GM19043 (cell line): ENCODE results near the gene ITGAV.
"Not testable (repeated sequence)": the region's sequence is repeated elsewhere in the genome, so short reads cannot be mapped to it uniquely, and the experiment has no call there.

Experiments
- ATAC-seq: cut with Tn5 transposase; IDR thresholded peaks from one replicate; pipeline ENCODE4 v1.9.1; 2021; ENCODE audit warnings: low read depth; ENCODE audit not compliant: unreplicated experiment

ITGAV gene

DNA sequence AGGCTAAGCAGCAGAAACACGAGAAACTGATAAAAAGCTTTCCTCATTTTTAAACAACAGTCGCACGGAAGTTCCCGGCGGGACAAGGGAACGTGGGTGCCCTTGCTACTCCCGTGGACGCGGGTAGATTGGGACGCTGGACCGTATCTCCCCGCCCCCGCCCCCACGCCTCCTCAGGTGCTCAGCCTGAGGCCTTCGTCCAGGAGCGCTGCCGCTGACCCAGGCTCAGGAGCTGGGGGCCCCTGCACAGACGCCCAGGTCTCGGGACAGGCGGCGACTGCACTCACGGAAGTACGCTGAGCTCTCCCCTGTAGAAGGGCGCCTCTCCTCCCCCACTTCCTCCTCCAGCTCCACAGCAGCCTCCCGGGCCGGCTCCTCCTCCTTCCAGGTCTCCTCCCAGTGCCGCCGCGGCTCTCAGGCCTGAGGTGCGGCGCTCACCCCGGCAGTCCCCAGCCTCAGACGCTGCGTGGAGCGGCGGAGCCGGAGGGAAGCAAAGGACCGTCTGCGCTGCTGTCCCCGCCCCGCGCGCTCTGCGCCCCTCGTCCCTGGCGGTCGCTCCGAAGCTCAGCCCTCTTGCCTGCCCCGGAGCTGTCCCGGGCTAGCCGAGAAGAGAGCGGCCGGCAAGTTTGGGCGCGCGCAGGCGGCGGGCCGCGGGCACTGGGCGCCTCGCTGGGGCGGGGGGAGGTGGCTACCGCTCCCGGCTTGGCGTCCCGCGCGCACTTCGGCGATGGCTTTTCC, at the start of gene ITGAV:
Gene ITGAV (plus strand): TSS at position 445 of the 738 bp plus-strand sequence. CDS start 283 bp downstream, at position 728.
- peak; percentile 91 for ATAC-seq

DNA sequence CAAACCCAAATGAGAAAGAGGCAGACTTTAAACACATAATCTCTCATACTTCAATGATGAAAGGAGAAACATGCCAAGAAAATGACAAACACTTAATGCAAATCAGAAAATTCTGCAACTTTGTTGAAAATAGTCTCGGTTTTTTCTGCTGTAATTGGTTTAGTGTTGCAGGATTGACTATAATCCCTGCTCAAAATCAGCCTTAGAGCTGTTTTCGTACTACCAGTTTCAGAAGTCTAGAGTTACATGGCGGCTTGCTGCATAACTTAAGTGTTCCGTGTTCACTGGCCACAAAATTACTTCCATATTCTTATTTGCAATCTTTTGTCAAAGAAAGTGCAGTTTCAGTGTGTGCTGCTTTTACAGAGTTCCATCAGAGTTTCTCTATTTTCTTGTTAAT, 48.9 kb upstream of the ITGAV start:
- no peak for ATAC-seq

DNA sequence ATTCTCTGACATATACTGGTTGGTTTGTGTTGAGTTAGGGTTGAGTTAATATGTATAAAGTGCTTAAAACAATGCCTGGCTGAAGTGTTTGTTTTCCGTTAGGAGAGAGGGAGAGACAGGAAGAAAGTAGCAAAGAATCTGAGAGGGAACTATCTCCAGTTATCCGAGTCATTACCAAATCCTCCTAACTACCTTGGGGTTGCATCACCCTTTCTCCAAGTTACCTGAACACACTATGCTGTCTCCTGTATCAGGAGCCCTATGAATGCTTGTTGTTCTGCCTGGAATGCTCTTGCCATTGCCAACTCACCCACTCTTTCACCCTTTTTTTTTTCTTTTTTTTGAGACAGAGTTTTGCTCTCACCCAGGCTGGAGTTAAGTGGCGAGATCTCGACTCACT, 47.9 kb upstream of the ITGAV start:
- ATAC-seq = no peak

DNA sequence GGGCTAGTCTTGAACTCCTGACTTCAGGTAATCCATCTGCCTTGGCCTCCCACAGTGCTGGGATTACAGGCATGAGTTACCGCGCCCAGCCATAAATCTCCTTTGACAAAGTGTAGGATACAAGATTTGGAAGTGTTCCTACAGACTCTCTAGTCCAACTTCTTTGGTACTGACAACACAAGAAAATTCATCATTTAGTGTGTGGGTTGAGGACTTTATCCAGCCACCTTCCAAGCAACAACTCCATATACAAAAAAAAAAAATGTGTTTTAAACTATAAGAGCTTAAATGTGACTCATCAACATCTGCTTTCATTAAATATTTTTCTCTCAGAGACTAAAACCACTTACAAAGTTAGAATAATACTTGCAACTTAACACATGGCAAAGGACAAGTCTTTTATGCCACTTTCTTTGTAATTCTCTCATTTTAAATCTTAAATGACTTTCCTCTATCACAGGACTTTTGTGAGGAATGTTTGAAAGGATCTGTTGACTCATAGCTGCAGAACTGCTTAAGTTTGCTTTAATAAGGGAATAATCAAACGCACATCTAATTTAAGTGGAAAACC, 46.2 kb upstream of the ITGAV start:
- ATAC-seq = no peak

DNA sequence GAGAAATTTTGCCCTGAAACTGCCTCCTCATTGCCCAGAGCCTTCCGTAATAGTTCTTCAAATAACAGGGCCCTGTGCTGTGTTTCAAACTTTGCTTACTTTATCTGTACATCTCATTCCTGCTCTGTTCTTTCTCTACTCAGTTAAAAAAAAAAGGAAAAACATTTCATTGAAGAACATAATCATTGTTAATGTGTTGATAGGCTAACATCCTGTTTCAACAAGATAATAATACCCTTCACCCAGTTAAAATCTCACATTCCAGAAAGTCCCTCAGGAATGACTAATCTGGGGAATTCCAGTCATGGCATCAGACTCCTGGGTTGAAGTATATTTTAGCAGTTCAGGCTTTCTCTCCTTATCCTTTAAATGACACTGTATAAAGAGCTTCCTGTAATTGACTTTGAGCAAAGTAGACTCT, 45.6 kb upstream of the ITGAV start:
- no peak for ATAC-seq

DNA sequence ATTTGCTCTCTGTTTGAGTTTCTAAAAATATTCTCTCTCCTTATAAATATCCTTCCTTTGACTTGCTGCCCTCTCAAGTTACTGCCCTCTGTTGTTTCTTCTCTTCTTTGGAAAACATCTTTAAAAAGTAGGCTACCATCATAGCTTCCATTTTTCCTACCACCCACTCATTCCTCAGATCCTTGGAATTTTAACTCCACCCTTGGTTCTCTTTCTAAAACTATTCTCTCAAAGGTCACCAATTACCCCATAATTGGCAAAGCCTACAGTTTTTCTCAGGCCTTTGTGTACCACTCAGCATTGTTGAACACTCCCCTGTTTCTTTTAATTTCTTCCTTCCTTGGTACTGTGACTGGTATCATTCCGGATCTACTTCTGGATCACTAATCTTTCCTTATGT, 43.0 kb upstream of the ITGAV start:
- ATAC-seq = no peak

DNA sequence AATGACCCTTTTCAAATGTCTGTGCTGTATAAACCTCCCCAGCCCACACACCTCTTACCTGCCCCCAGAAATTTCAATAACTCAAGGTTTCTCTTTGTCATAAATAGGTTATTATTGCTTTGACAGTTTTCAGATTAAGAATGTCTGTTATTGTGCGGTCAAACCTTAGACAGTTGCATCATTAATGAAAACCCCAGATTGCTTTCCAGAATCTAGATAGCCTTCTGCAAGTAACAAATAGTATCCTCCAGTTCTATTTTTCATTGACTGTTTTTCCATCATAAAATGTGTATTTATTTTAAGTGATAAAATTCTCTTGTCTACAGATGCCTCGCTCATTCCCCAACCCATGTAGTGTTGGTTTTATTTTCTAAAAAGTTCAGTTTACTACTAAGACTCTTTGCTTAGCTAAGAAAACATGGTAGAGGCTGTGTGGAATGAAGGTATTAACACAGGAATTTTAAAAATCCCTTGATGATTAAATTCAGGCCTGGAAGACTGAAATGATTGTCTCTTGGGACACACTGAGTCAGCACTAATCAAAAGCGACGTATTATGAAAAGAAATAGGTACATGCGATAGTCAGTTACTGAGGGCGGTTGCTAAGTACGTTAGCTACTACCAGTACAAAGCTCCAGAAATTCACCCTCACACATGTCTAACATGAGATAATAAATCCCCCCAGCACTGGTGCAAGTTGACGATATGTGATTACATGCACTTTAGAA, 38.4 kb upstream of the ITGAV start:
- ATAC-seq = no peak

DNA sequence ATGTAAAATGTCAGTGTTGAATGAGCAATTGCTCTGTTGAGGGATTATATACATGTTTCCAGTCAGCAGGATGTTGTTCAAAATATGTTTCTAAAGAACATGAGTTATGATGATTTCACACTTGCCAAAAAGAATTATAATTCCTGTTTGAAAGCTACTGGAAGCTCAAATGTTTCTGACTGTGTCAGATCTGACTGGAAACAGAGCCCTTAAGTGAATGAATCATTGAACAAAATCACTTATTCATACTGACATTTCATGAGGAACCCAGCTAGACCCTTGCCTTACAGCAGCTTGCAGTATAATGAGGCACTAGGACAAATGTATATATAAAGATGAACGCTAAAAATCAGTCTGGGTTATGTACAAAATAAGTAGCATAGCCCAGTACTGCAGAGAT, 35.4 kb upstream of the ITGAV start:
- no peak for ATAC-seq

DNA sequence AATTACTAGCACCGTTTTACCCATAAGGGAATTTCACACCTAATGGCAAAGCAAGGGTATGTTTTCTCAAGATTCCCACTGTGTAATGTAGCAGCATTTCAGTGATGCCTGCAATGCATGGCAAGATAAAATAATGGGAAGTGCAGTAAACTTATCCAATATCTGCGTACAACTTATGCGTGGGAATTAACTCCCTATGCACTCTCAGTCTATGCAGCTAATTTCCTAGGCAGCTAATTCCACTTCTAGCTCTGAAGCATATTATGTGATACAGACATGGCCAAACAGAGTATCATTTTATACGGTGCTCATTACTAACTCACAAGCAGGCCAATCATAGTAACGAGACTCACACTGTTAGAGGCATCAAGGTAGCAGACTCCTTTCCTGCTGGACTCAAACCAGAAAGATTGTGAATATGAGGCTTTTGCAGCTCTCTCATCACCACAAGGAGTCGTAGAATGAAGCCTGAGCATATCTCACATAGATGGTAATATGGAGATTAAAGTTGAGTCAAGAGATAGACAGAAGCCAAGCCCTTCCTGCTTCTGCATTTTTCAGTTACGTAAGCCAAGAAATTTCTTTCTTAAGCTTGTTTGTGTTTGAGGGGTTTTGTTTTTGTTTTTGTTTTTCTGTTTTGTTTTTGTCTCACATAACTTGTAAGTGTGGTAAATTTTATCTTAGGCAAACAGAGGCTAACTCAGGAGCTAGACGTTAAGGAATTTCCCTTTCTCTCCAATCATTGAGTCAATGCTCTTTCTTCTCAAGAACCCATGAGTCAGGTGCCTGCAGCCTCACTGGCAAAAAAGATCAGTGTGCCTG, 34.8 kb upstream of the ITGAV start:
- no peak for ATAC-seq

DNA sequence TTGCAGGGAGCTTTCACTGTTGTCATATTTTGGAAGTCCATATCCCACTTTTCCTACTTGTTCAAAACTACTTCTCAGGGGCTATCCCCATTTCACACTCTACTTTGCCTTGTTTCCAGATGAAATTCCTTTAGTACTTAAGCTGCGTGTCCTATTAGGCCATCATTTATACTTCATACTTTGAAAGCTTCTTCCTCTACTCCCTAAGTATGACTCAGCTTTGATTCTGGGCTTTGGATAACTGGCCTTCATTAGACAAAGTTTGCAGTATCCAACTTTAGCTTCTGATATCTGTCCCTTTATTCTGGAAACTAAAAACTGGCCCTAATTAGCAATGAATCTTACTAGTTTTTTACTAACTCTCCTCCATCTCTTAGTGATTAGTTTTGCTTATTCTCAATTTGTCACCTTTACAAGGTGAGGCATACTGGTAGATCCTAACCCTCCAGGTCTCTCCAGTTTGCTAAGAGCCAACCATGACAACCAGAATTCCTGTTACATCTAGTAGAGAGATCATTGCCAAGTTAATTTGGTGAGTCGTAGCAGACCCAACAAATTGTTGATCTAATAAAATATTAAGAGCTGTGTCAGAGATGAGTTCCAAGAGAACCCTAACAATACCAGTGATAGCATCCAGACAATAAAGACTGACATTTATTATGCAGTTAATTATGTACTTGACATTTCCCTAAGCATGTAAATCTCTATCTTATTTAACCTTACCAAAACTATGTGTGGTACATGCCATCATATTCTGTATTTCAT, 31.2 kb upstream of the ITGAV start:
- no peak for ATAC-seq

DNA sequence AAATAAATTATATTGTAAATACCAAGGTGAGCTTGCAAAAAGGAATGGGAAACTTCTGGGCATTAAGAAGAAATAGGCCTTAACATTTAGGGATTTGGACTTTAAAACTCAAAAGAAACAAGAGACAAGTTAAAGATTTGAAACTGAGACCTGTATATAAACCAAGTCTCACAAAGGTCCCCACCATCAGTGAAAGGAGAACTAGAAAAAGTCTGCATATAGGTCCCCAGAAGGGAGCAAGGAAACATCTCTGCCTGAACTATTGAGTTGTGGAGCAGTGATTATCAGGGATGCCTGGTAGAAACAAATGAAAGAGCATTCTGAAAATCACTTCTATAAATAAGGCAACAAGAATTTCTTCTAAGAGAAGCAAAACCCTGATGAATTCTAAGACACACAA, 30.5 kb upstream of the ITGAV start:
- ATAC-seq = peak; percentile 34

DNA sequence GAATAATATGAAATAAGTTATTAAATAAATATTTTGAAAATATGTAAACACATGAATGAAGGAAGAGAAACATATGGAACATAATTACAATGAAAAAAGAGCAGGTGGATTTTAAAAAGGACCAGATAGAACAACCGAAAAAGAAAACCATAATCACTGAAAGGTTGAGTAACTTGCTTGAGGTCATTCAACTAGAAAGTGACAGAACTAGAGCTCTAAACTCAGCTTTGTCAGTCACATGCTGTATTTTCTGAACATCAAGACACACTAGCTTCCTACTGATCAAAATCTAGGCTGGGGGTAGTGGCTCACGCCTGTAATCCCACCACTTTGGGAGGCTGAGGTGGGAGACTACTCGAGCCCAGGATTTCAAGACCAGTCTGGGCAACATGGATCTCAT, 30.0 kb upstream of the ITGAV start:
- peak; percentile 93 for ATAC-seq

DNA sequence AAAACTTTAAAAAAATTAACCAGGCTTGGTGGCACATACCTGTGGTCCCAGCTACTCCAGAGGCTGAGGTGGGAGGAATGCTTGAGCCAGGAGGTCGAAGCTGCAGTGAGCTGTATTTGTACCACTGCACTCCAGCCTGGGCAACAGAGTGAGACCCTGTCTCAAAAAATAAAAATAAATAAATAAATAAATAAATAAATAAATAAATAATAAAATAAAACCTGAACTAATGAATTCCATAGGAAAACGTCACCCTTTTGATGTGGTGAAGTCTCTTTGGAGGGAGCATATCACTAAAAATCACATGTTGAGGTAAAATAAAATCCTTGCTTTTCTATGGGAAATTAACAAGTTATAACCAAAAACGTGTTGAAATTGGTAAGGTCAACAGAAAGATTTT, 29.6 kb upstream of the ITGAV start:
- ATAC-seq = peak; percentile 14

DNA sequence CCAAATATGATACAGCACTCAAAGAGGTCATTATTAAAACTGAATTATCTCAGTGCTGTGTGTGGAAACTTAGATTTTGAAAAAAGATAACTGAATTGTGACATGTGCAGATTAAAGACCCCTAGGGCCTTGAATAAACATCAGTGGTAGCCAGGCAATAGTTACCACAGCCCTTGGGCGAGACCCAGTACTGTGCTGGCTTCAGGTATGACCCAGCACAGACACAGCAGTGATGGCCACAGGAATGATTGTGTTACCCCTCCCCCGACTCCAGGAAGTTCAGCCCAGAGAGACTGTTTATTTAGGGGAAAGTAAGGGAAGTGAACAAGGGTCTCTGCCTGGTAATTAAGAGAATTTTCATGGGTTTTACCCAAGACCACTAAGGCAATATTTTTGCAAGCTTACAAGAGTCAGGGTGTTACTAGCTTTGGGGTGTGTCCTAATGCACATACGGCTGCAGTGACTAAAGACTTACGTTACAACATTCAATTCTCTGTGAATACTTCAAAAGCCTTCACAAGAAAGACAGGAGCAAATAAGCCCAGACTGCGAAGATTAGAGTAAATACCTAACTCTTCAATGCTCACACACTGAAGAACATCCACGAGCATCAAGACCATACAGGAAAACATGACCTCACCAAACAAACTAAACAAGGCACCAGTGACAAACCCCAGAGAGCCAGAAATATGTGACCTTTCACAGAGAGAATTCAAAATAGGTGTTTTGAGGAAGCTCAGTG, 28.2 kb upstream of the ITGAV start:
- ATAC-seq = no peak

DNA sequence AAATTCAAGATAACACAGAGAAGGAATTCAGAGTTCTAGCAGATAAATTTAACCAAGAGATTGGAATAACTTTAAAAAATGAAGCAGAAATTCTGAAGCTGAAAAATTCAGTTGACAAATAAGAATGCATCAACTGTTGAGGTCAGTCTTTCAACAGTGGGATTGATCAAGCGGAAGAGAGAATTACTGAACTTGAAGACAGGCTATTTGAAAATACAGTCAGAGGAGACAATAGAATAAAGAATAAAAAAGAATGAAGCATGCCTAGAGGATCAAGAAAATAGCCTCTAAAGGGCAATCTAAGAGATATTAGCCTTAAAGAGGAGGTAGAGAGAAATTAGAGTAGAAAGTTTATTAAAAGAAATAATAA, 27.7 kb upstream of the ITGAV start:
- ATAC-seq = no peak

DNA sequence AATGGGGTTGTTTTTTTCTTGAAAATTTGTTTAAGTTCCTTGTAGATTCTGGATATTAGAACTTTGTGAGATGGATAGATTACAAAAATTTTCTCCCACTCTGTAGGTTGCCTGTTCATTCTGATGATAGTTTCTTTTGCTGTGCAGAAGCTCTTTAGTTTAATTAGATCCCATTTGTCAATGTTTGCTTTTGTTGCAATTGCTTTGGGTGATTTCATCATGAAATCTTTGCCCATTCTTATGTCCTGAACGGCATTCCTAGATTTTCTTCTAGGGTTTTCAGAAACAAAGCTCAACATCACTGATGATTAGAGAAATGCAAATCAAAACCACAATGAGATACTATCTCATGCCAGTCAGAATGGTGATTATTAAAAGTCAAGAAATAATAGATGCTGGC, 21.3 kb upstream of the ITGAV start:
- not testable (repeated sequence) for ATAC-seq

DNA sequence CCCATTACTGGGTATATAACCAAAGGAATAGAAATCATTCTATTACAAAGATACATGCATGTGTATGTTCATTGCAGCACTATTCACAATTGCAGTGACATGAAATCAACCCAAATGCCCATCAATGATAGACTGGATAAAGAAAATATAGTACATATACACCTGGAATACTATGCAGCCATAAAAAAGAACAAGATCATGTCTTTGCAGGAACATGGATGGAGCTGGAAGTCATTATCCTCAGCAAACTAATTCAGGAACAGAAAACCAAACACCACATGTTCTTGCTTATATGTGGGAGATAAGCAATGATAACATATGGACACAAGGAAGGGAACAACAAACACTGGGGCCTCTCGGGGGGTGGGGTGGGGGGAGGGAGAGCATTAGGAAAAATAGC, 20.7 kb upstream of the ITGAV start:
- ATAC-seq = not testable (repeated sequence)

DNA sequence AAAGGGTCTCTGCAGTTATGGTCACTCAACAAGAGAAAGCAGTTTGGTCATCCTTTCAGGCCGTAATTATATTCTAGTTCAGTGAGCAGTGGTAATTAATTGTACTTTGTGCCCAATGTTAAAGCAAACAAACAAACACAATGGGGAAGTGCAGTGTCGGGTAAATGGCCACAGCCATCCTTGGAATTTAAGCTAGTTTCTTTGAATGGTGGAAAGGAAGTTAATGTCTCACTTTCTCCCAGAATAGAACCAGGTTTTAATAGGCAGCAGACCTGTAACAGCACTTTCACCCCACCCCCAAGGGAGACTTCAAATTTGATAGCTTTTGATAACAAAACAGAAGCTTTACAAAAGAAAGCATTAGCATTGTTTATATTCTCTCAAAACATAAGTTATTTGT, 20.0 kb upstream of the ITGAV start:
- no peak for ATAC-seq

DNA sequence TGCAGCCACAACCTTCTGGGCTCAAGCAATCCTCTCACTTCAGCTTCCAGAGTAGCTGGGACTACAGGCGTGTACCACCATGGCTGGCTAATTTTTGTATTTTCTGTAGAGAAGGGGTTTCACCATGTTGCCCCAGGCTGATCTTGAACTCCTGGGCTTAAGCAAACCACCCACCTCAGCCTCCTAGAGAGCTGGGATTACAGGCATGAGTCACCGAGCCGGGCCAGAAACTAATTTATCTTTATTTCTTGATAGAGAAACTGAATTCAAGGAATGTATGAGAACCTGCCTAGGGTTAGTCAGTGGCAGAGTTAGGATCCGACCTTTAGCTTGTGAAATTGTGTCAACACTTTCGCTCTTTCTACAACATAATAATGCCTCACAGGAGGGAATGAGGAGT, 19.3 kb upstream of the ITGAV start:
- no peak for ATAC-seq

DNA sequence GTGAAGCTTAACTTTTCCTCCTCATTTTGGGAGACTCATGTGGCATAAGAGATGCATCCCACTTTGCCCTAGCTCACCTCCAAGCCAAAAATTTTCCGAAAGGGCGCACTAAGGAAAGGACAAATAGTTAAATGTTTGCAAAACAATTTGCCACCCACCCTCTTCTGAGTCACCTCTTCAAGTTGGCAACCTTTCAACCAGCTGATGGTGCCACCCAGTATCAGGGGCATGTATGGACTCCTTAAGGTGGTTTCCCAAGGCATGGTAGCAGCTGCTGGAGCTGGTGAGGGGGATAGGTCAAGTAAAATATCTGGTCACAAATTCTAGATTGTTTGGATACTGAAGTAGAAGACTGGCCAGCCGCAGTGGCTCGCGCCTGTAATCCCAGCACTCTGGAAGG, 17.2 kb upstream of the ITGAV start:
- no peak for ATAC-seq
